IMR-90 (cell line): ENCODE results near the gene RYR2. TPM values are rescaled to one million over a fixed set of nuclear protein-coding genes. Genes with fewer than 3 reads are reported as not detected.

Source experiments
- ATAC-seq: fragments of 200-7000 bp; cut with Tn5 transposase; 2 replicates; pipeline ENCODE4 v1.9.1; 2020; ENCODE audit warnings: low read depth, mild to moderate bottlenecking, moderate library complexity
- BruUV-seq: library from RNA; stranded (reverse); fragments of 400-500 nt; replicated peaks from 2 replicates; lab custom pipeline; 2021; lab: Mats Ljungman, UMichigan
- CTCF ChIA-PET: fragments of 300-600 bp; formaldehyde crosslinking; extraction: SDS; loops from one replicate; lab custom pipeline; 2021; ENCODE audit warnings: antibody characterized with exemption; lab: Yijun Ruan, JAX
- POLR2A ChIA-PET: fragments of 300-600 bp; sonication (Branson Sonifier 250); formaldehyde crosslinking; loops from one replicate; lab custom pipeline; 2022; ENCODE audit warnings: antibody characterized with exemption; ENCODE audit not compliant: unreplicated experiment; lab: Charles Lee
- DNase-seq: peaks from one replicate; pipeline ENCODE4 v3.0.0; 2013
- H2AFZ ChIP-seq: replicated peaks from 2 replicates; pipeline ENCODE3; 2013; ENCODE audit warnings: low read length, mild to moderate bottlenecking; ENCODE audit not compliant: poor library complexity
- H2AK5ac ChIP-seq: 2 replicates; pipeline ENCODE4 v1.6.1; 2013; ENCODE audit warnings: low read depth, low read length, inconsistent platforms
- H2AK9ac ChIP-seq: replicated peaks from 2 replicates; pipeline ENCODE3; 2013; ENCODE audit warnings: mild to moderate bottlenecking, low read depth, low read length, moderate library complexity; ENCODE audit not compliant: poor library complexity
- H2BK120ac ChIP-seq: 2 replicates; pipeline ENCODE4 v1.6.1; 2013; ENCODE audit warnings: low read depth, low read length, inconsistent platforms
- H2BK15ac ChIP-seq: 3 replicates; pipeline ENCODE4 v1.6.1; 2013; ENCODE audit warnings: low read depth, low read length, inconsistent platforms
- H2BK20ac ChIP-seq: 2 replicates; pipeline ENCODE4 v1.6.1; 2013; ENCODE audit warnings: low read depth, mild to moderate bottlenecking, inconsistent platforms, low read length, moderate library complexity
- H2BK5ac ChIP-seq: 2 replicates; pipeline ENCODE4 v1.6.1; 2013; ENCODE audit warnings: mild to moderate bottlenecking, low read depth, low read length, inconsistent platforms; ENCODE audit not compliant: poor library complexity, severe bottlenecking
- H3K14ac ChIP-seq: replicated peaks from 2 replicates; pipeline ENCODE4 v1.6.1; 2013; ENCODE audit warnings: low read depth, low read length, inconsistent platforms
- H3K18ac ChIP-seq: 2 replicates; pipeline ENCODE4 v1.6.1; 2013; ENCODE audit warnings: low read depth, low read length, control low read depth
- H3K23ac ChIP-seq: 2 replicates; pipeline ENCODE4 v1.6.1; 2013; ENCODE audit warnings: low read depth, low read length, inconsistent platforms
- H3K27ac ChIP-seq: 2 replicates; pipeline ENCODE4 v1.5.1; 2013; ENCODE audit warnings: mild to moderate bottlenecking, control low read depth, low read length; ENCODE audit not compliant: insufficient read depth
- H3K27me3 ChIP-seq: 2 replicates; pipeline ENCODE4 v1.6.1; 2013; ENCODE audit warnings: low read length; ENCODE audit not compliant: control insufficient read depth, insufficient read depth
- H3K36me3 ChIP-seq: 2 replicates; pipeline ENCODE4 v1.6.1; 2013; ENCODE audit warnings: low read length, mixed read lengths; ENCODE audit not compliant: control insufficient read depth, insufficient read depth
- H3K4ac ChIP-seq: 2 replicates; pipeline ENCODE4 v1.6.1; 2013; ENCODE audit warnings: low read depth, low read length, inconsistent platforms
- H3K4me1 ChIP-seq: 2 replicates; pipeline ENCODE4 v1.6.1; 2013; ENCODE audit warnings: low read length, mixed read lengths; ENCODE audit not compliant: control insufficient read depth, insufficient read depth
- H3K4me2 ChIP-seq: 2 replicates; pipeline ENCODE4 v1.6.1; 2013; ENCODE audit warnings: low read depth, mild to moderate bottlenecking, control low read depth, low read length, moderate library complexity
- H3K4me3 ChIP-seq: 2 replicates; pipeline ENCODE4 v1.5.1; 2013; ENCODE audit warnings: low read depth, mild to moderate bottlenecking, control low read depth, low read length, moderate library complexity; ENCODE audit not compliant: insufficient read depth
- H3K56ac ChIP-seq: 2 replicates; pipeline ENCODE4 v1.6.1; 2013; ENCODE audit warnings: low read length, inconsistent platforms; ENCODE audit not compliant: insufficient read depth; ENCODE audit errors: extremely low read depth
- H3K79me1 ChIP-seq, 2 experiments: 2 replicates each; pipeline ENCODE4 v1.6.1; 2013; ENCODE audit warnings: low read length in 2 of 2, inconsistent platforms in 1 of 2, low read depth in 1 of 2
- H3K9ac ChIP-seq: 2 replicates; pipeline ENCODE4 v1.6.1; 2013; ENCODE audit warnings: low read depth, low read length, control low read depth
- H3K9me1 ChIP-seq: 2 replicates; pipeline ENCODE4 v1.6.1; 2013; ENCODE audit warnings: low read length, inconsistent platforms; ENCODE audit not compliant: insufficient read depth
- H3K9me3 ChIP-seq: 2 replicates; pipeline ENCODE4 v1.6.1; 2013; ENCODE audit warnings: low read length; ENCODE audit not compliant: control insufficient read depth, insufficient read depth
- H4K20me1 ChIP-seq: 2 replicates; pipeline ENCODE4 v1.6.1; 2013; ENCODE audit warnings: low read length, inconsistent platforms; ENCODE audit not compliant: insufficient read depth
- H4K5ac ChIP-seq: 2 replicates; pipeline ENCODE4 v1.6.1; 2013; ENCODE audit warnings: mild to moderate bottlenecking, low read depth, low read length, control low read depth
- H4K8ac ChIP-seq, 2 experiments: 2 replicates each; pipeline ENCODE4 v1.6.1; 2013; ENCODE audit warnings: low read depth in 2 of 2, low read length in 2 of 2, control low read depth in 1 of 2, inconsistent platforms in 1 of 2
- H4K91ac ChIP-seq: 2 replicates; pipeline ENCODE4 v1.6.1; 2013; ENCODE audit warnings: low read depth, low read length, inconsistent platforms; ENCODE audit not compliant: insufficient read depth
- BHLHE40 ChIP-seq: fragments of 150-350 bp; IDR thresholded peaks from 2 replicates; pipeline ENCODE4 v1.6.1; 2016; ENCODE audit warnings: mild to moderate bottlenecking, low read depth, low read length
- CEBPB ChIP-seq: IDR thresholded peaks from 2 replicates; pipeline ENCODE4 v1.6.1; 2012; ENCODE audit warnings: low read depth, low read length, improper control_type of control experiment
- CHD1 ChIP-seq: IDR thresholded peaks from 2 replicates; pipeline ENCODE4 v1.6.1; 2012; ENCODE audit warnings: low read depth, low read length, improper control_type of control experiment
- CTCF ChIP-seq: conservative IDR thresholded peaks from 2 replicates; pipeline ENCODE4 v1.5.1; 2012; ENCODE audit warnings: mild to moderate bottlenecking, low read depth, low read length, improper control_type of control experiment
- FOS ChIP-seq: fragments of 150-350 bp; IDR thresholded peaks from 2 replicates; pipeline ENCODE4 v1.6.1; 2016; ENCODE audit warnings: low read depth, low read length
- MAFK ChIP-seq: IDR thresholded peaks from 2 replicates; pipeline ENCODE4 v1.6.1; 2012; ENCODE audit warnings: low read depth, low read length, improper control_type of control experiment
- MAZ ChIP-seq: IDR thresholded peaks from 2 replicates; pipeline ENCODE4 v1.6.1; 2012; ENCODE audit warnings: low read depth, mild to moderate bottlenecking, low read length, improper control_type of control experiment, moderate library complexity, borderline replicate concordance
- MXI1 ChIP-seq: IDR thresholded peaks from 2 replicates; pipeline ENCODE4 v1.6.1; 2012; ENCODE audit warnings: low read depth, mild to moderate bottlenecking, low read length, moderate library complexity, borderline replicate concordance
- NFE2L2 ChIP-seq: fragments of 150-350 bp; IDR thresholded peaks from 2 replicates; pipeline ENCODE4 v1.6.1; 2016; ENCODE audit warnings: low read depth, mild to moderate bottlenecking, low read length
- POLR2A ChIP-seq: IDR thresholded peaks from 2 replicates; pipeline ENCODE4 v1.6.1; 2012; ENCODE audit warnings: mild to moderate bottlenecking, low read depth, low read length
- RAD21 ChIP-seq: IDR thresholded peaks from 2 replicates; pipeline ENCODE4 v1.6.1; 2012; ENCODE audit warnings: low read length, improper control_type of control experiment
- RCOR1 ChIP-seq: IDR thresholded peaks from 2 replicates; pipeline ENCODE4 v1.6.1; 2012; ENCODE audit warnings: mild to moderate bottlenecking, low read length, improper control_type of control experiment; ENCODE audit not compliant: insufficient replicate concordance
- RFX5 ChIP-seq: IDR thresholded peaks from 2 replicates; pipeline ENCODE4 v1.8.0; 2012; ENCODE audit warnings: low read depth, mild to moderate bottlenecking, low read length, moderate library complexity
- SMC3 ChIP-seq: fragments of 150-350 bp; IDR thresholded peaks from 2 replicates; pipeline ENCODE4 v1.6.1; 2016; ENCODE audit warnings: low read depth, mild to moderate bottlenecking, antibody characterized with exemption, low read length, moderate library complexity
- WGBS, 2 experiments: methylation state at CpG; one replicate each; pipeline versions ENCODE4 v1.1.5 to v1.1.7; 2013; ENCODE audit warnings: missing lambda C conversion rate in 2 of 2; ENCODE audit not compliant: insufficient read length in 1 of 2; ENCODE audit errors: extremely low coverage in 2 of 2; 5-methylcytosine and 5-hydroxymethylcytosine counted together
- dilution Hi-C: fragments of 300-500 bp; cut with HindIII; formaldehyde crosslinking; loops from one replicate; pipeline ENCODE4 v1.14.3; 2018; ENCODE audit warnings: low sequenced_read_pairs; ENCODE audit not compliant: unreplicated experiment
- in situ Hi-C: fragments of 300-500 bp; cut with MboI; formaldehyde crosslinking; loops from 3 replicates; pipeline ENCODE4 v1.14.3; 2019; ENCODE audit warnings: low sequenced_read_pairs, inconsistent platforms, mixed read lengths
- intact Hi-C: fragments of 100-400 bp; cut with micrococcal nuclease; formaldehyde crosslinking; loops from 2 replicates; pipeline ENCODE4 v1.10.0; 2022
- polyA plus RNA-seq, 3 experiments: library from polyadenylated mRNA; depleted of rRNA; stranded (reverse); fragments of >200 nt; gene quantifications; 2 replicates each; pipeline ENCODE4 v1.2.3, GENCODE V29; 2012; ENCODE audit warnings: low replicate concordance in 1 of 3
- total RNA-seq: library from RNA; depleted of rRNA; stranded (reverse); fragments of >200 nt; gene quantifications from 2 replicates; pipeline ENCODE4 v1.2.3, GENCODE V29; 2012
- TF ChIP-seq, protein P1 (sequence below): fragments of 150-350 bp; IDR thresholded peaks from 2 replicates; pipeline ENCODE4 v1.6.1; 2017; ENCODE audit warnings: mild to moderate bottlenecking, antibody characterized with exemption, low read length, low read depth
- TF ChIP-seq, protein P2 (sequence below): fragments of 150-350 bp; IDR thresholded peaks from 2 replicates; pipeline ENCODE4 v1.6.1; 2016; ENCODE audit warnings: low read depth, mild to moderate bottlenecking, low read length, moderate library complexity, borderline replicate concordance

Gene RYR2
- total and polyA plus RNA-seq, 2 of the 4 experiments (the other 2 are of a cell fraction) = not detected

DNA sequence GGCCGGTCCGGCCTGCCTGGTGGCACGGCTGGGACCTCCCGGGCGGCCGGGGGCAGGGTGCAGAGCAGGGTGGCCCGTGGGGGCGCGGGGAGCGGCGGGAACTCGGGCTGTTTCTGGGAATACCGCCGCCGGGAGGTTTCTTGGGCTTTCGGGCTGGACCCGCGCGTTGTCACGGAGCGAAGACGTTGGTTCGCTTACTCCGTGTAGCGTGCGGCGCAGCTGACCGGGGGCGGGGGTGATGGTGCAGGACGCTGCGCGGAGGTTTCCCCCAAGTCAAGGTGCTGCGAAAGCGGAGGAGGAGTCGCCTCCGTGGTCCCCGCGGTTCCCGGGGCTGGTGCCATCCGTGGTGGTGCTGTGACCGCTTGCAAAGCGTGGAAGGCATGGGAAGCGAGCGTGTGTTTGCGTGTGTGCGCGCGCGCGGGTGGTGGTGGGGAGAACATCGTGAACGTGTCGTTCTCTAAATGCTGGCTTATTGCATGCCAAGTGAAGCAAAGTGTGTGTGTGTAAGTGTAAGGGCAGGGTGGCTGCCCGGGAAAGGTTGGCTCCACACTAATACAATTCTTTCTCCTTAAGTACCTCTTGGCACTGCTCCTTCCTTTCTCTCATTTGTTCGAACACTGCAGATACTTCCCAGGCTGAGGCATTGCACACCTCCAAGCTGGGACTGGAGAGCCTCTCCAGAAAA is 1.1 kb downstream of the RYR2 start:
- H3K23ac ChIP-seq = no peak overlapping the region
- H3K9ac ChIP-seq = no peak overlapping the region
- no peak overlapping the region for H3K4ac ChIP-seq
- no peak overlapping the region for H3K4me3 ChIP-seq
- H3K18ac ChIP-seq = no peak overlapping the region
- H2BK15ac ChIP-seq = no peak overlapping the region
- H4K8ac ChIP-seq = no peak overlapping the region
- no peaks in the 10 kb centered on the region for H3K9me1 ChIP-seq
- no peaks in the 10 kb centered on the region for H4K20me1 ChIP-seq
- peak overlapping the region; percentile 51 for H2AFZ ChIP-seq
- no peak overlapping the region for H3K56ac ChIP-seq
- no peak overlapping the region for H2AK5ac ChIP-seq
- intact Hi-C loops = loop anchor here (1.0 to 5.0 kb wide), 3 partner anchors 154 to 619 kb away; no protein-coding TSS in a partner anchor
- no peaks in the 10 kb centered on the region for H3K4me1 ChIP-seq
- 0% methylated on average over 10 of the region's 55 CpGs; no CpG with 5 or more reads in 1 of the 2 experiments for WGBS, 2 experiments
- no peaks in the 10 kb centered on the region for H3K79me1 ChIP-seq
- H2BK20ac ChIP-seq = no peak overlapping the region
- H4K5ac ChIP-seq = no peak overlapping the region
- ChIA-PET POLR2A (no interaction called here), CTCF (no interaction called here)
- TF ChIP-seq MAFK (no peak), CTCF (no peak), CHD1 (no peak), RAD21 (no peak), RCOR1 (no peak), MAZ (no peak), RFX5 (no peak), MXI1 (no peak), POLR2A (no peak), BHLHE40 (no peak), SMC3 (no peak), FOS (no peak), CEBPB (no peak), NFE2L2 (no peak)
- TF ChIP-seq, protein P1, sequence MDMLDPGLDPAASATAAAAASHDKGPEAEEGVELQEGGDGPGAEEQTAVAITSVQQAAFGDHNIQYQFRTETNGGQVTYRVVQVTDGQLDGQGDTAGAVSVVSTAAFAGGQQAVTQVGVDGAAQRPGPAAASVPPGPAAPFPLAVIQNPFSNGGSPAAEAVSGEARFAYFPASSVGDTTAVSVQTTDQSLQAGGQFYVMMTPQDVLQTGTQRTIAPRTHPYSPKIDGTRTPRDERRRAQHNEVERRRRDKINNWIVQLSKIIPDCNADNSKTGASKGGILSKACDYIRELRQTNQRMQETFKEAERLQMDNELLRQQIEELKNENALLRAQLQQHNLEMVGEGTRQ = no peak
- TF ChIP-seq, protein P2, sequence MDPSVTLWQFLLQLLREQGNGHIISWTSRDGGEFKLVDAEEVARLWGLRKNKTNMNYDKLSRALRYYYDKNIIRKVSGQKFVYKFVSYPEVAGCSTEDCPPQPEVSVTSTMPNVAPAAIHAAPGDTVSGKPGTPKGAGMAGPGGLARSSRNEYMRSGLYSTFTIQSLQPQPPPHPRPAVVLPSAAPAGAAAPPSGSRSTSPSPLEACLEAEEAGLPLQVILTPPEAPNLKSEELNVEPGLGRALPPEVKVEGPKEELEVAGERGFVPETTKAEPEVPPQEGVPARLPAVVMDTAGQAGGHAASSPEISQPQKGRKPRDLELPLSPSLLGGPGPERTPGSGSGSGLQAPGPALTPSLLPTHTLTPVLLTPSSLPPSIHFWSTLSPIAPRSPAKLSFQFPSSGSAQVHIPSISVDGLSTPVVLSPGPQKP = no peak
- H3K9me3 ChIP-seq = peaks cover 3% of the 10 kb centered on the region; the same call in 1 of the 2 replicates
- no peak overlapping the region for H2AK9ac ChIP-seq
- no peak overlapping the region for H3K27ac ChIP-seq
- DNase-seq (no peak), ATAC-seq (no peak)
- no peak overlapping the region for H2BK120ac ChIP-seq
- no peak overlapping the region for H4K91ac ChIP-seq
- H3K36me3 ChIP-seq = no peaks in the 10 kb centered on the region
- dilution Hi-C loops = no loop called here
- no peak overlapping the region for H3K4me2 ChIP-seq
- H2BK5ac ChIP-seq = no peak overlapping the region
- in situ Hi-C loops = no loop called here
- BruUV-seq = no TSS peak
- peaks cover 6% of the 10 kb centered on the region; the same call in 1 of the 2 replicates for H3K27me3 ChIP-seq
- no peak overlapping the region for H3K14ac ChIP-seq
